Peyer's patch (tissue), 4 donors: ENCODE results near the gene ARMC8.

Experiments
- CTCF ChIP-seq, 6 experiments: fragments of 450-650 bp in 4 of 6; fragments of 200-600 bp in 2 of 6; sonication (generic) in 1 of 6; IDR thresholded peaks; one replicate each; pipeline ENCODE4 v1.5.1; 2017 to 2019; ENCODE audit warnings: antibody characterized with exemption in 6 of 6, mild to moderate bottlenecking in 3 of 6, moderate library complexity in 1 of 6
- POLR2A ChIP-seq, 2 donors: fragments of 450-650 bp; IDR thresholded peaks; one replicate each; pipeline ENCODE4 v1.5.1; 2017; ENCODE audit warnings: antibody characterized with exemption in 2 of 2, mild to moderate bottlenecking in 2 of 2, moderate library complexity in 2 of 2

GRCh38 chr3:138227650-138228049 lies 40.5 kb downstream of the ARMC8 start:
- no peak for TF ChIP-seq CTCF (IDR thresholded peaks at IDR 0.05)
- TF ChIP-seq POLR2A (IDR thresholded peaks at IDR 0.05), result no peak
